NAMALWA (cell line): ENCODE data around the gene CRYGD.
"Not testable (repeated sequence)": the region's sequence is repeated elsewhere in the genome, so short reads cannot be mapped to it uniquely, and the experiment has no call there.

Experiments used
- DNase-seq: peaks from one replicate; pipeline ENCODE4 v3.0.0-alpha.2; 2015; ENCODE audit warnings: low spot score

Gene CRYGD

DNA sequence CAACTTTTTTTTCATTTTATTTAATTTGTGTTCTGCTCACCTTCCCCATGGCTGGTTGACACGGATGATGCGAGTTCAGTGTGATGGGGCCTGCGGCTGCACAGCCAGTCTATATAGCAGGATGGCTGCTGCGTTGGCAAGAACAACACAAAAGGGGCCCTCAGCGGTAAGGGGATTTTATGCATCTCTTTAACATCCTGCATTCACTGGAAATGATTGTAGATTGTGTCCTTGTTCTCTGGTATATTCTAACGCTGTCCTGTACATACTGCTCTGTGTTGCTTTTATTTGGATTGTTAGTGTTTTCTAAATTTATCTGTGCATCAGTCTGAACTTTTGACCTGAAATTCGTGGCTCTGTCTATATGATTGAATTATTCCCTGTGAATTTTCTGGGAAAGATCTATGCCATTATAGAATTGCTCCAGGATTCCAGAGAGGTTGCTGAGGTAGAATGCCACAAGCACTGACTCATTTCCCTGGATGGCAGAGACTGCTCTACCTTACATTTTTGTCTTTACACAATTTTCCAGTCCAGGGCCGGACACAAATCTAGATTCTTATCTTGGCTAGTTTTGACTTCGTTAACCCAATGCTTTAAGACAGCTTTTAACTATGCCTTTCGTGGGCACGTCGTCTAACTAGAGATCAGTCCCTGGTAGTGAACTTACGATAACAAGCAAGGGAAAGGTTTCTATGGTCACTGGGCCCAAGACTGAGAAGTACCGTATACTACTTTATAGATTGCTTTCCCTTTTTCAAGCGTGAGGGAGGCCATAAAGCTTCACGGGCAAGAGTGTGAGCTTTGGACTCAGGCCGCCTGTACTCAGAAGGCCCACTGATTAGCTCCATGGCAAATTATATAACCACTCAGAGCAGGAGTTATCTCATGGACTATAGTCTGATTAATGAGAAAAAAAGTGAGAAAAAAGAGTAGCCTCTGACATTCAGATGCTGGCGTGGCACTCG is 5.7 kb upstream of the CRYGD start, which contains the start of gene CRYGC:
TSS of gene CRYGC (minus strand) at position 85 of the 968 bp plus-strand sequence. CDS start at position 49, 36 bp downstream.
- DNase-seq, result no peak

DNA sequence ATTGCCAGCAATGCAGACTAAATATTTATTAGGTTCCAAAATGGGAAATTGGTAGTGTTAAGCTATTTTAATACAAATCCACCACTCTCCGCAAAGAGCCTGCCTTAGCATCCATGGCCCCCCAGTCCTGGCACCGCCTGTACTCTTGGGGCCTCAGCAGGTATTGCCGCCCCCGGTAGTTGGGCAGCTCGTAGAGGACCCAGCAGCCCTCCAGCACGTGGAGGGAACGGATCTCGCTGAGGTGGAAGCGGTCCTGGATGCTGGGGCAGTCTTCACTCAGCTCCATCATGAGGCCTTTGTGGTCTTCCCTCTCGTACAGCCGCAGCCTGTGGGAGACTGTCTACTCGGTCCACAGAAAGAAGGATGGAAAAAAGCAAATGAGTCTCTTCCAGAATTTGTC is 3.8 kb upstream of the CRYGD start:
- DNase-seq, result no peak

DNA sequence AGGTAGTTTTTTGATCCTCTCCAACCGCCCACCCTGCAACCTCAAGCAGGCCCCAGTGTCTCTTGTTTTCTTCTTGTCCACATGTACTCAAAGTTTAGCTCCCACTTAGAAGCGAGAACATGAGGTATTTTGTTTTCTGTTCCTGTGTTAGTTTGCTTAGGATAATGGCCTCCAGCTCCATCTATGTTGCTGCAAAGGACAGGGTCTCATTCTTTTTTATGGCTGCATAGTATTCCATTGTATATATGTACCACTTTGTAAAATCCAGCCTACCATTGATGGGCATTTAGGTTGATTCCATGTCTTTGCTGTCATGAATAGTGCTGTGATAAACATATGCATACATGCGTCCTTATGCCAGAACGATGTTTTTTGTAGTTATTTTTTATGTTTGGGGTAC is 2.8 kb upstream of the CRYGD start:
- DNase-seq, result no peak

DNA sequence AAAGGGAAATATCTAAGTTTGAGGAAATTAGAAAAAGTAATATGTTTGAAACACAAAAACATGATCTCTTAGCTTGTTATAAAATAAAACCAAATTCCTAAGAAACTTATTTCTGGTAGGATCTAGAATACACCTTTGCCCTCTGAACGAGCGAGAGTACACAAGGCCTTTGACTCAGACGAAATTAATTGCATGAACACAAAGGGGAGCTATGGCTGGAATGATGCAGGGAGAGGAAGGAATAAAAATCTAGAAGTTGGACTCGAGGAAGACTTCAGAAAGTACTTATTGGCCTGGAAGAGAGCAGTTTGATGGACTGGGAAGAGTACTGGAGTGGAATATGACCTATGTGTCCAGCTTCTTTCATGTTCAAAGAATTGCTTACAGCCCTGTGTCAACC is 927 bp upstream of the CRYGD start:
- DNase-seq, result no peak

DNA sequence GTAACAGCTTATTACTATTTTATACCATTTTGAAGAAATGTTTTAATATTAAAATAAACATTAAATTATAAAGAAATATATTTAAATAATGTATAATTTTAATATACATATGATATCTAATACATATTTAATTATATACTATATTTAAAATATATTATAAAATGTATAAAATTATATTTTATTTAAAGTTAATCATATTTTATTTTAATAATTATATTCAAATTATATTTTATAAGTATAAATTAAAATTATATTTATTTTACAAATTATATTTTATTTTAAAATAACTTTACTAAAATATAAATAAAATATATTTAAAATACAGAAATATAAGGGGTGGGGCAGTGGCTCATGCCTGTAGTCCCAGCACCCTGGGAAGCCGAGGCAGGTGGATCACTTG is 2.1 kb downstream of the CRYGD start:
- DNase-seq, result no peak

DNA sequence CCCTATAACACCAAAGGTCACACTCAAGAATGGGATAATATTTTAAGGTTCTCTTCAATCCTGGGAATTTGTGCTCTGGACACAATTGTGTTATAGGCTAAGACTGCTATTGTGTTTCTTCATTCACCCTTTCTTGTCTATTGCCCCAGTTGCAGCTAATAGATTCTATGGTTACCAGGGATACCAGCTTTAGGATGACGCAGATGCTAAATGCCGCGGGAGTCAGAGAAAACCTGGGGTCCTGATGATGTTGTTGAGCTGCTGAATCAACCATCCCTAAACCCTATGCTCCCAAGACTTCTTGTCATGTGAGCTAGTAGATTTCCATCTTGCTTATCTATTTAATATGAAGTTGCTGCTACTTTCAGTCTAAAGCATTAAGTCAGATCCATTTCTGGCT is 5.4 kb downstream of the CRYGD start:
- no peak for DNase-seq

DNA sequence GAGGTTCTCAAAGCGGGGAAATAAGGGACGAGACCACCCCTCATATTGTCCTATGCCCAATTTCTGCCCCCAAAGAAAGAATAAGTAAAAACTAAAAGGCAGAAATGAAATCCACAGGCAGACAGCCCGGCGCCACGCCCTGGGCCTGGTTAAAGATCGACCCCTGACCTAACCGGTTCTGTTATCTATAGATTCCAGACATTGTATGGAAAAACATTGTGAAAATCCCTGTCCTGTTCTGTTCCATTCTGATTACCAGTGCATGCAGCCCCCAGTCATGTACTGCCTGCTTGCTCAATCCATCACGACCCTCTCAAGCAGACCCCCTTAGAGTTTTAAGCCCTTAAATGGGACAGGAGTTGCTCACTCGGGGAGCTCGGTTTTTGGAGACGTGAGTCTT is 6.9 kb downstream of the CRYGD start:
- not testable (repeated sequence) for DNase-seq

DNA sequence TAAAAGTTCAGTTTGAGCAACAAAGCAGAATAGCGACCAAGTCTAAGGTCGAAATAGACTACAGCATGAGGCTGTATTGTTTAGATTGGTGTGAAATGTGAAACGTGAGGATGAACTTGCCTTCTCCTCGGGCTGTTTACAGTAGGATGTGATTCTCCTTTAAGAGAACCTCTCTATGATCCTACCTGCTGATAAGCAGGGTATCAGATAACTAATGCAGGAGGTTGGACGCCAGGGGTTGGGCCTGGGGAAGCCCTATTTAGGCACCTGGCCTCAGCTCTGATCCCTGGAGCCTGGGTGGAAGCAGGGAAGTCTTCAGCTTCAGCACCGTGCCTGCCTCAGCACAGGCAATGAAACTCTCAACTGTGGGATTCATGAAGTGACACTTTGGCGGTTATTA is 11.4 kb downstream of the CRYGD start:
- no peak for DNase-seq

DNA sequence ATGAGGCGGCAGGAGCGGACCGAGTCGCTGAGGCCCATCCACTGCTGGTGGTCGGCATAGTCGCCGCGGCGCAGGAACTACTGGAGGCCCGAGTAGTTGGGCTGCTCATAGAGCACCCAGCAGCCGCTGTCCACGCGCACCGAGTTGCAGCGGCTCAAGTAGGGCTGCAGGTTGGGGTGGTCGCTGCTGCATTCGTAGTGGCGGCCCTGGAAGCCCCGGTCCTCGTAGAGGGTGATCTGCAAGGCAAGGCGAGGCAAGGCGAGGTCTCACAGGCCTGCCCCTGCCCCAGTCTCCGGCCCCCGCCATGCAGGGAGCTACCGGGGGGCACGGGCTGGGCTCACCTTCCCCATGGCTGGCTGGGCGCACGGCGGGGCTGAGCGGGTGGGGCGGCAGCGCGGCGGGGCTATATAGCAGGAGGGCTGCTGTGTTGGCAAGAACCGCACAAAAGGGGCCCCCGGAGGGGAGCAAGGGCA is 12.0 kb downstream of the CRYGD start:
- not testable (repeated sequence) for DNase-seq

DNA sequence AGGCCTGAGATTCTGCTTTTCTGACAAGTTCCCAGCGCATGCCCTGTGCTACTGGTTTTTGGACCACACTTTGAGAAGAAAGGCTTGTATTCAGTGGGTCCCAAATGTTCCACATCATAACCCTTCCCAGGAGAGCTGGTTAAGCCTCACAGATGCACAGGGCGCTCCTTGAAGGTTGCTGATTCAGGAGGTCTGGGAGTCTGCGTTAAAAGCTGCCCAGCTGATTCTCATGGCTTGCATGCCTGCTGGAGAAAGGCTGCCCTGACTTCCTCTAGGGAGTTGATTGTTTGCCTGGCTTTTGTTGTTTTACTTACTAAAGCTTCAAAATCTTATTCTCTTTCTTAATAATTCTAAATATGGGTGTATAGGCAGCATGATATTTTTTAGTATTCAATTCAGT is 20.7 kb downstream of the CRYGD start:
- no peak for DNase-seq

DNA sequence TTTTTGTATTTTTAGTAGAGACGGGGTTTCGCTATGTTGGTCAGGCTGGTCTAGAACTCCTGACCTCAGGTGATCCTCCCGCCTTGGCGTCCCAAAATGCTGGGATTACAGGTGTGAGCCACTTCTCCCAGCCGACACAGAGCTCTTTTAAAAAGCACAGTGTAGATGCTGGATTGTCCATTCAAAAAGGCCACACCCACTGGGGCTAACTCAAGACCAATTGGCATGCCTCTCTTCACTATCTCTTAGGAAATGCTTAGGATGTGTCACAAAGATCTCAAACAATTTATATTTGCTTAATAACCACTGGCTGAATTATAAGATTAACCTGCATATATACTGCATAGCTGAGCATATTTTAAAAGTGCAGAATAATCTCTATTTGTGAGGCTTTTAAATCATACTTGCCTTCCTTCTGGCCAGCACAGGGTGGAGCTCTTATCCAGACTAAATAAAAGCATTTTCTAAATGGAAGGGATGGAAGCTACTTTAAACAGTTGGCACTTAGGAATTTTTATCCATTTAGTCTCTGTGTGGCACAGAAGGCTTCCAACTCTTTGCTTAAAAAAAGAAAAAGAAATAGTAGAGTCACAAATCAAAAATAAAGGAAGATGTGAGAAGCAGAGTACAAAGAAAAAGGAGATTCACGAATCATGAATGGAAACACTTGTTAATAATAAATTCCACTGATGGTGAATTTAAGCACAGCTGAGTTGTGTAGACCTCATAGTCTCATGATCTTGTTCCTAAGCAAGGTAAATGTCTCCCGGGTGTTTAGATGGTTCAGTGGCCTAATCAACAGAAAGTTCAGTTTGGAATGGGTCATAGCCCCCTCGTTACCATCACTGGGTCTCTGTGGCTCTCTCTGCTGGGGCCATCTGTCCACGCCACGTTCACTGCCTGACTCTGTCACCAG is 22.4 kb downstream of the CRYGD start:
- peak; percentile 13 for DNase-seq

DNA sequence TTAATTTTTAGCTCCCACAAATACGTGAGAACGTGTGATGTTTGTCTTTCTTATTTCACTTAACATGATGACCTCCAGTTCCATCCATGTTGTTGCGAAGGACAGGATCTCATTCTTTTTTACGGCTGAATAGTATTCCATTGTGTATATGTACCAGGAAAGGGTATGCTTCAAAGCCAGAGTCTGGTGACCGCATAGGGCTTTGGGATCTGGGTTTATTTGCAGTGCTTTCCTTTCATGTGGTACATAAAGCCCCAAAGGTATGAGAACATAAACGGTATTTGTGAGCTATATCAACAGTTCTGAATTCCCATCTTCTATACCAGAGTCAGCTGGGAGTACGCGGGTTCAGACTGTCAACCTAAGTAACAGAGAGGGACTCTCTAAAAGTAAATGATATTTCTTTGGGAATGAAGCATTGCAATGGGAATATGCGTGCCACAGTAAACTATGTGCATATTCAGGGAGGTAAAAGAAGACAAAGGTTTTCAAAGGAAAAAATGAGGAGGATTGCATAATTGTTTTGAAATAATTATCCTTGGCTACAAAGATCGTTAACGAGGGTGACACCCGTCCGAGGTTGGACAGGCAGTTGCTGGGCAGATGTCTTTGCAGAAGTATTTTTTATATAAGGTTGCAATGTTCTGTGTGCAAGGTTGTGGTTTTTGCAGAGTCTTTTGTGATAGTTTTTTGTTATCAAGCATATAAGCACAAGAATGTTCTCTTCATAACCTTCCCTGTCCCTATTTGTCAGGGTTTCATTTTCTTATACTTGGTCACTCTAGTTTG is 24.4 kb downstream of the CRYGD start:
- DNase-seq, result no peak

DNA sequence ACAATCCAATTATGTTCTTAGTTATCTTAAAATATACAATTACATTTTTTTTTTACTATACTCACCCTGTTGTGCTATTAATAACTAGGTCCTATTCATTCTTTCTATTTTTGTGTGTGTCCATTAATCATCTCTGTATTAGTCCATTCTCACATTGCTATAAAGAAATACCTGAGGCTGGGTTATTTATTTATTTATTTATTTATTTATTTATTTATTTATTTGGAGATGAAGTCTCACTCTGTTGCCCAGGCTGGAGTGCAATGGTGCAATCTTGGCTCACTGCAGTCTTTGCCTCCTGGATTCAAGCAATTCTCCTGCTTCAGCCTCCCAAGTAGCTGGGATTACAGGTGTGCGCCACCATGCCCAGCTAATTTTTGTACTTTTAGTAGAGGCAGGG is 25.6 kb downstream of the CRYGD start:
- DNase-seq, result not testable (repeated sequence)

DNA sequence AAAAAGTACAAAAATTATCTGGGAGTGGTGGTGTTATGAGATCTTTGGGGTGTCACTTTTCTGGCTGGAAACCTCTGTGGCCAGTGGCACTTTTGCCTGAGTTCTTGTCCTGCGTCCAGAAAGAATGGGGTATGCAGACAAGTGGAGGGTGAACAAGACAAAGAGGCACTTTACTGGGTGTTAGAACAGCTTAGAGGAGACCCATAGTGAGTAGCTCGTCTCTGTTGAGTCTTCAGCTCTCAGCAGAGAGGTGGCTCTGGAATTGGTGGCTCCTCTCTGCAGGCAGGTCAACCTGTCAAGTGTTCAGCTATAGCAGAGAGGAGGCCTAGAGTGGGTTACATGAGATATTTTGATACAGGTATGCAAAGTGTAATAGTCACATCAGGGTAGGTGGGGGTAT is 26.1 kb downstream of the CRYGD start:
- DNase-seq, result no peak

DNA sequence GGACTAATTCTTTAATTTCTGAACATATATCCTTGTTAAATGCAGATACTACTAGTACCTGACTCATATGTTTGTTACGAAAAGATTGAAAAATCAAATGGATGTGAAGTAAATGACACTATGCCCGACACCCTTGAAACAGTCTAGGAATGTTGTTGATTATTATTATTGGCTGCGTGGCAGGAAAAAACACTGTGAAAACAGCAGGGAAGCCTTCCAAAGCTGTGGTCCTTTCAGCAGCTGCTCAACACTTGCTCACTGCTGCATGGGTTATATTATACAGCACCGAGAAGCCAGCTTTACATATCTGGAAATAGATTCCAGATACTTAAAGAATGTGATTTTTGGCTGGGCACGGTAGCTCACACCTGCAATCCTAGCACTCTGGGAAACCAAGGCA is 26.5 kb downstream of the CRYGD start:
- DNase-seq, result no peak

DNA sequence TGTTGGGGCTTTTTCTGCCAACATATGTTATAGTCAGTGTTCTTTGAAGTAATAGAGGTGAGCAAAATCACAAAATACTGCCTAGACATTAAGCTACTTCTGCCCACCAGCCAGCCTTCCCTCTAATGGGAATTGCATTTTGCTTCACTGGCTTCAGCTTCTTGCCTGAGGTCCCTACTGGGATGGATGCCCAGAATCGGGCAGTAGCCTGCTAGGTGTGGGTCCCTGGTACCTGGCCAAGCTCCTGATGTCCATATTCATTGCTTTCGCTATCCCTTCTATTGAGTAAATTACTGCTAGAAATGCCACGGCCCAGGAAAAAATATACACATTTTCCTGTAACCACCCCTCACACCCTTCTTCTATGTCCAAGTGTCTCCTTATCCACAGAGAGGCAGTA is 27.0 kb downstream of the CRYGD start:
- DNase-seq, result no peak

DNA sequence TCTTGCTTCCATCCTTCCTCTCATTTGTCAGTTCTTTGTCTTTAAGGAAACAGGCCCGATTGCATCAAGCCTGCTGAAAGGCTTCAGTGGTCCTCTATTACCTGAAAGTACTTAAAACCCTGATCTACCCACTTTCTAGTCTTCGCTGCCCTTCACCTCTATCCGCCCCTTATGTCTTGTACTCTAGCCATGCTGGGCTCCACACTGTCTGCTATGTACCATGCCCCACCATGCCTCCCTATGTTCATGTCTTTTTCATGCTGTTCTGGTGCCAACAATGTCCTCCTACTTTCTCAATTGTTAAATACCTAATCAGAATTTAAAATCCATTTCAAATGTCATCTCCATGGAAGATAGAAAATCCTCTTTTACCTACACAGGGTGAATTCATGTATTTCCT is 28.2 kb downstream of the CRYGD start:
- DNase-seq, result no peak

DNA sequence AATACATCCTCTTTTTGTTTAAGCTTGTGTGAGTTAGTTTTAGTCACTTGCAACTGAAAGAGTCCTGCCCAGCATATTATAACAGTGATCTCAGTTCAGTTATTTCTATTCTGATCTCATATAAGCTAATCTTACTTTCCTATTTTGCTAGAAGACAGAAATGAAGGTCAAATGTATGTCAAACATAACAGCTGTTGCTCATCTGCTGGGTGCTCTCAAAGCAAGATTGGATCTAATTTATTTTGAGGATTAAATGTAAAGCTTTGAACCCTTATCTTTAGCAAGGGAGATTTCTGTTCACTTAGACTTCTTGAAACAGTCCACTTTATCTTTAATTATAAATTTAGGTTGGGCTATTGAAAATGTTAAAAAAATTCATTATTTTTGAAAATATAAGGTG is 31.2 kb downstream of the CRYGD start:
- DNase-seq, result no peak

DNA sequence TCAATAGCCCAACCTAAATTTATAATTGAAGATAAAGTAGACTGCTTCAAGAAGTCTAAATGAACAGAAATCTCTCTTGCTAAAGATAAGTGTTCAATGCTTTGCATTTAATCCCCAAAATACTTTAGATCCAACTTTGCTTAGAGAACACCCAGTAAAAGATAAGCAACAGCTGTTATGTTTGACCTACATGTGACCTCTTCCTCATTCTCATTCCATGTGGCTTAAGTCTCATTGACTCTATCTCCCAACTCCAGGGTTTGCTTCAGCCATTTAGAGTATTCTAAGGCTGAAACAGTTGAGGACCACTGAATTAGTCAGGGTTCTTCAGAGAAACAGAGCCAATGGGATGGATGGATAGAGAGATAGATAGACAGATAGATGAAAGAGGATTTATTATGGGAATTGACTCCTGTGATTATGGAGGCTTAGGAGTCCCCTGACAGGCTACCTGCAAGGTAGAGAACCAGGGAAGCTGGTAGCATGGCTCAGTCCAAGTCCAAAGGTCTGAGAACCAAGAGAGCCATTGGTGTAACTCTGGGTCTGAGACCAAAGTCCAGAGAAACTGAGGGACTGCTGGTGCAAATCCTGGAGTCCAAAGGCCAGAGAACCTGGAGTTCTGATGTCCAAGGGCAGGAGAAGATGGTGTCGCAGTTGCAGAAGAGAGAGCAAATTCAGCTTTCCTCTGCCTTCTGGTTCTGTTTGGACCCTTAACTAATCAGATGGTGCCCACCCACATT is 32.1 kb downstream of the CRYGD start:
- no peak for DNase-seq

DNA sequence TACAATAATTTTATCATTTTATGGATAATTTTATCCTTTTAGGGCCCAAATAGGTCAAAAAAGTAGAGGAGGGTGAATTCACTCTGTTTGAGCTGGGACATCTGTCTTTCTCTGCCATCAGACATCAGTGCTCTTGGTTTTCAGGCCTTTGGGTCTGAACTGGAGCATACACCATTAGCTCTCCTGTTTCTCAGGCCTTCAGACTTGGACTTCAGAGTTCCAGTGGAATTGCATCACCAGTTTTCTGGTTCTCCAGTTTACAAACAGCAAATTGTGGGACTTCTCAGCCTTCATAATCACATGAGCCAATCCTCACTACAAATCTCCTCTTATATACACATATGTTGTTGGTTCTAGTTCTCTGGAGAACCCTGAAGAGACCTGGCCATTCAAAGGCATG is 33.9 kb downstream of the CRYGD start:
- no peak for DNase-seq

DNA sequence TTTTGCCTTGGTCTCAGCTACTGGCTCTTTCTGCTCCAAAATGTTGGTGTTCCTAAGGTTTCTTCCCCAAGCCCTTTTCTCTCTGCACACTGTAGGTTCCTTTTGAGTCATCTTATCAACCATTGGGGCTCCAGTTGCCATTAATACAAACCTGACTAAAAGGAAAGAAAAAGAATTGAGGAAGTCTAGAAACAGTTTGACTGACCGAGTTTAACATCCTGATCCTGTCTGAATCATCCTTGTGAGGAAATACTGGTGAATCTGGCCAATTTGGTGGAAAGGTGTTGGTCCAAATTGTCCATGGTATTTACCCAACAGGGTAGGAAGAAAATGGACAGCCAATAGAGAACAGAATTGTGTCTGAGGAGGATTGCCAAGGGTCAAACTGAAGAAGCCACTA is 38.3 kb downstream of the CRYGD start:
- DNase-seq, result no peak
